OCI-LY1 (cell line): ENCODE measurements around the gene PSORS1C1.
"Not testable (repeated sequence)": the region's sequence is repeated elsewhere in the genome, so short reads cannot be mapped to it uniquely, and the experiment has no call there.

ENCODE experiments used
- H2AFZ ChIP-seq: fragments of 200-600 bp; sonication (generic), shearing (Covaris generic); 2 replicates; pipeline ENCODE4 v1.6.0; 2014; ENCODE audit warnings: antibody characterized with exemption, mild to moderate bottlenecking, low read length
- H3F3A ChIP-seq: fragments of 200-600 bp; sonication (generic), shearing (Covaris generic); 2 replicates; pipeline ENCODE4 v1.6.0; 2014; ENCODE audit warnings: mild to moderate bottlenecking, antibody characterized with exemption, low read length, moderate library complexity; ENCODE audit not compliant: insufficient read depth
- H3K27ac ChIP-seq: fragments of 200-600 bp; sonication (generic); 2 replicates; pipeline ENCODE4 v1.5.1; 2014; ENCODE audit warnings: low read length, mixed run types, mild to moderate bottlenecking, low read depth; ENCODE audit not compliant: poor library complexity, severe bottlenecking
- H3K27me3 ChIP-seq: fragments of 200-600 bp; sonication (generic); 2 replicates; pipeline ENCODE4 v1.6.0; 2014; ENCODE audit warnings: antibody characterized with exemption, mild to moderate bottlenecking, low read length, moderate library complexity; ENCODE audit not compliant: insufficient read depth
- H3K36me3 ChIP-seq: fragments of 200-600 bp; sonication (generic); 2 replicates; pipeline ENCODE4 v1.6.1; 2014; ENCODE audit warnings: mild to moderate bottlenecking, antibody characterized with exemption, low read length, moderate library complexity, mixed read lengths; ENCODE audit not compliant: insufficient read depth
- H3K4me1 ChIP-seq: fragments of 200-600 bp; sonication (generic); 2 replicates; pipeline ENCODE4 v1.5.1; 2014; ENCODE audit warnings: mild to moderate bottlenecking, low read length, moderate library complexity; ENCODE audit not compliant: insufficient read depth, severe bottlenecking
- H3K4me2 ChIP-seq: fragments of 200-600 bp; sonication (generic), shearing (Covaris generic); 2 replicates; pipeline ENCODE4 v1.6.1; 2014; ENCODE audit warnings: low read length
- H3K4me3 ChIP-seq: fragments of 200-600 bp; sonication (generic); 2 replicates; pipeline ENCODE4 v1.5.1; 2014; ENCODE audit warnings: low read length, low read depth, mild to moderate bottlenecking, mixed read lengths; ENCODE audit not compliant: poor library complexity, severe bottlenecking
- H3K79me2 ChIP-seq: fragments of 200-600 bp; shearing (Covaris generic); 2 replicates; pipeline ENCODE4 v1.6.1; 2016; ENCODE audit warnings: mixed run types, low read length, mixed read lengths; ENCODE audit not compliant: insufficient read depth
- H3K9ac ChIP-seq: fragments of 200-600 bp; sonication (generic), shearing (Covaris generic); 2 replicates; pipeline ENCODE4 v1.6.1; 2014; ENCODE audit warnings: mild to moderate bottlenecking, low read length, mixed read lengths
- H3K9me2 ChIP-seq: fragments of 200-600 bp; sonication (generic), shearing (Covaris generic); 2 replicates; pipeline ENCODE4 v1.6.1; 2014; ENCODE audit warnings: low read depth, mild to moderate bottlenecking, low read length, mixed read lengths
- H3K9me3 ChIP-seq: fragments of 200-600 bp; shearing (Covaris generic); 2 replicates; pipeline ENCODE4 v1.6.1; 2014; ENCODE audit warnings: low read length, mixed read lengths
- H4K20me1 ChIP-seq: fragments of 200-600 bp; sonication (generic), shearing (Covaris generic); 2 replicates; pipeline ENCODE4 v1.6.0; 2016; ENCODE audit warnings: mild to moderate bottlenecking, low read length; ENCODE audit not compliant: insufficient read depth
- CTCF ChIP-seq: fragments of 200-600 bp; sonication (generic), shearing (Covaris generic); IDR thresholded peaks from 2 replicates; pipeline ENCODE4 v1.5.1; 2017; ENCODE audit warnings: mild to moderate bottlenecking, antibody characterized with exemption, low read length, moderate library complexity, mixed read lengths
- EZH2 ChIP-seq: fragments of 200-600 bp; sonication (generic), shearing (Covaris generic); IDR thresholded peaks from 2 replicates; pipeline ENCODE4 v1.8.0; 2017; ENCODE audit warnings: borderline replicate concordance, mixed run types, mild to moderate bottlenecking, antibody characterized with exemption, low read length, moderate library complexity, mixed read lengths

Gene PSORS1C1

GRCh38 chr6:31114541-31114878, at the start of gene PSORS1C1:
Gene PSORS1C1, plus strand, starts transcription at chr6:31114800. Its CDS starts 14,833 bp downstream, at chr6:31129633.
- no peak within 1 kb of the TSS for H3K27ac ChIP-seq
- no peak within 1 kb of the TSS for H2AFZ ChIP-seq
- no peaks in the 10 kb centered on the region for H4K20me1 ChIP-seq
- no peak within 1 kb of the TSS for H3K4me3 ChIP-seq
- no peaks in the 10 kb centered on the region for H3K4me1 ChIP-seq
- no peaks in the 10 kb centered on the region for H3F3A ChIP-seq
- TF ChIP-seq EZH2, result no peak
- TF ChIP-seq CTCF, result no peak
- no peaks in the 10 kb centered on the region for H3K9me3 ChIP-seq
- H3K27me3 ChIP-seq, result peaks cover 5% of the 10 kb centered on the region; the same call in 1 of the 2 replicates
- no peaks in the 10 kb centered on the region for H3K79me2 ChIP-seq
- H3K9ac ChIP-seq, result no peak within 1 kb of the TSS
- H3K9me2 ChIP-seq, result no peaks in the 10 kb centered on the region
- H3K36me3 ChIP-seq, result no peaks in the 10 kb centered on the region
- H3K4me2 ChIP-seq, result no peak within 1 kb of the TSS

- Histone ChIP-seq H3K27ac (no peak overlapping the region), H3K4me1 (no peaks in the 10 kb centered on the region), H3K4me2 (no peak overlapping the region)
These were observed 49.0 kb upstream of the PSORS1C1 start for GRCh38 chr6:31065556-31065955.

GRCh38 chr6:31067028-31067427, 47.6 kb upstream of the PSORS1C1 start:
- not testable (repeated sequence) for H3K79me2 ChIP-seq, H3K27ac ChIP-seq, H4K20me1 ChIP-seq, H3K9ac ChIP-seq, H3K9me2 ChIP-seq, H2AFZ ChIP-seq, H3K4me1 ChIP-seq, H3K27me3 ChIP-seq, H3K4me3 ChIP-seq, H3F3A ChIP-seq, H3K4me2 ChIP-seq, H3K9me3 ChIP-seq, H3K36me3 ChIP-seq

More at GRCh38 chr6:31065556-31065955, 49.0 kb upstream of the PSORS1C1 start:
- Histone ChIP-seq H4K20me1 (no peaks in the 10 kb centered on the region), H3K9me3 (no peaks in the 10 kb centered on the region), H3K79me2 (no peaks in the 10 kb centered on the region), H3K4me3 (no peak overlapping the region), H3K9ac (no peak overlapping the region), H3F3A (no peaks in the 10 kb centered on the region), H3K27me3 (0 out of 2 replicates have a peak, but pooled peaks cover 4% of the 10 kb centered on the region), H3K36me3 (no peaks in the 10 kb centered on the region), H3K9me2 (no peaks in the 10 kb centered on the region), H2AFZ (no peak overlapping the region)
- TF ChIP-seq EZH2, result no peak
- no peak for TF ChIP-seq CTCF

- not testable (repeated sequence) for H3K27me3 ChIP-seq, H3F3A ChIP-seq, H3K36me3 ChIP-seq, H3K9ac ChIP-seq, H3K9me2 ChIP-seq, H4K20me1 ChIP-seq, H3K4me1 ChIP-seq, H3K9me3 ChIP-seq, H3K4me2 ChIP-seq, H3K79me2 ChIP-seq, H3K4me3 ChIP-seq, H3K27ac ChIP-seq, H2AFZ ChIP-seq
These were observed 46.5 kb upstream of the PSORS1C1 start for GRCh38 chr6:31067891-31068668.
